ENCODE data around the gene EPS8. TPM values are rescaled to one million over a fixed set of nuclear protein-coding genes. Genes with fewer than 3 reads are reported as not detected.
A peak's percentile ranks its signal among the peaks of the same experiment; 100 is the strongest.

Gene EPS8
- polyA plus RNA-seq, 1 of the 3 experiments (the other 2 are of a cell fraction): 19.8 TPM

DNA sequence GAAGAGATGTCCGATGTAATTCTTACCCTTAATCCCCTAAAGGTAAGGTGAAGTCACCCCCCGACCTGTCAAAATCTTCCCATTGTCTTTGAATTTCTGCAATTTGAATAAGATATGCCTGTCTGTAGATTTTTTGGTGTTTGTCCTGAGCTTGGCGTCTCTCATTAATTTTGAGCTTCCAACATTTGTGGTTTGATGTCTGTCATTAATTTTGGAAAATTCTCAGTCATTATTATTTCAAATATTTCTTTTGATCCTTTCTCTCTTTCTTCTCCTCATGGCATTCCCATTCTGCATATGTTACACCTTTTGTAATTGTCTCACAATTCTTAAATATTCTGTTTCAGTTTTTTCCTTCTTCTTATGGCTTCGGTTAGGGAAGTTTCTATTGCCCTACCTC, 60.1 kb downstream of the EPS8 start (continued):
- TF ChIP-seq, protein P1, sequence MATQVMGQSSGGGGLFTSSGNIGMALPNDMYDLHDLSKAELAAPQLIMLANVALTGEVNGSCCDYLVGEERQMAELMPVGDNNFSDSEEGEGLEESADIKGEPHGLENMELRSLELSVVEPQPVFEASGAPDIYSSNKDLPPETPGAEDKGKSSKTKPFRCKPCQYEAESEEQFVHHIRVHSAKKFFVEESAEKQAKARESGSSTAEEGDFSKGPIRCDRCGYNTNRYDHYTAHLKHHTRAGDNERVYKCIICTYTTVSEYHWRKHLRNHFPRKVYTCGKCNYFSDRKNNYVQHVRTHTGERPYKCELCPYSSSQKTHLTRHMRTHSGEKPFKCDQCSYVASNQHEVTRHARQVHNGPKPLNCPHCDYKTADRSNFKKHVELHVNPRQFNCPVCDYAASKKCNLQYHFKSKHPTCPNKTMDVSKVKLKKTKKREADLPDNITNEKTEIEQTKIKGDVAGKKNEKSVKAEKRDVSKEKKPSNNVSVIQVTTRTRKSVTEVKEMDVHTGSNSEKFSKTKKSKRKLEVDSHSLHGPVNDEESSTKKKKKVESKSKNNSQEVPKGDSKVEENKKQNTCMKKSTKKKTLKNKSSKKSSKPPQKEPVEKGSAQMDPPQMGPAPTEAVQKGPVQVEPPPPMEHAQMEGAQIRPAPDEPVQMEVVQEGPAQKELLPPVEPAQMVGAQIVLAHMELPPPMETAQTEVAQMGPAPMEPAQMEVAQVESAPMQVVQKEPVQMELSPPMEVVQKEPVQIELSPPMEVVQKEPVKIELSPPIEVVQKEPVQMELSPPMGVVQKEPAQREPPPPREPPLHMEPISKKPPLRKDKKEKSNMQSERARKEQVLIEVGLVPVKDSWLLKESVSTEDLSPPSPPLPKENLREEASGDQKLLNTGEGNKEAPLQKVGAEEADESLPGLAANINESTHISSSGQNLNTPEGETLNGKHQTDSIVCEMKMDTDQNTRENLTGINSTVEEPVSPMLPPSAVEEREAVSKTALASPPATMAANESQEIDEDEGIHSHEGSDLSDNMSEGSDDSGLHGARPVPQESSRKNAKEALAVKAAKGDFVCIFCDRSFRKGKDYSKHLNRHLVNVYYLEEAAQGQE (IDR thresholded peaks at IDR 0.05; ENCODE audit: low read depth, low read length): no peak

- H3K27me3 ChIP-seq (ENCODE audit: insufficient read depth): no peaks in the 10 kb centered on the region
- 30% methylated on average over 5 of the region's 5 CpGs for WGBS (ENCODE audit: low lambda C conversion rate)
- H3K36me3 ChIP-seq (replicated peaks in 1 of 2; ENCODE audit: control insufficient read depth in 1 of 2, insufficient read depth in 2 of 2, low read length in 1 of 2): peaks cover 0 to 3% of the 10 kb centered on the region in 2 experiments
- H3K27ac ChIP-seq (ENCODE audit: low read depth in 2 of 2, low read length in 1 of 2): peak overlapping the region in 1 of 2 experiments; percentile 86; a peak in 2 of 4 replicates
- no peak overlapping the region for H2AFZ ChIP-seq (ENCODE audit: low read depth)
- H3K9me2 ChIP-seq: no peaks in the 10 kb centered on the region
- TF ChIP-seq, protein P2, sequence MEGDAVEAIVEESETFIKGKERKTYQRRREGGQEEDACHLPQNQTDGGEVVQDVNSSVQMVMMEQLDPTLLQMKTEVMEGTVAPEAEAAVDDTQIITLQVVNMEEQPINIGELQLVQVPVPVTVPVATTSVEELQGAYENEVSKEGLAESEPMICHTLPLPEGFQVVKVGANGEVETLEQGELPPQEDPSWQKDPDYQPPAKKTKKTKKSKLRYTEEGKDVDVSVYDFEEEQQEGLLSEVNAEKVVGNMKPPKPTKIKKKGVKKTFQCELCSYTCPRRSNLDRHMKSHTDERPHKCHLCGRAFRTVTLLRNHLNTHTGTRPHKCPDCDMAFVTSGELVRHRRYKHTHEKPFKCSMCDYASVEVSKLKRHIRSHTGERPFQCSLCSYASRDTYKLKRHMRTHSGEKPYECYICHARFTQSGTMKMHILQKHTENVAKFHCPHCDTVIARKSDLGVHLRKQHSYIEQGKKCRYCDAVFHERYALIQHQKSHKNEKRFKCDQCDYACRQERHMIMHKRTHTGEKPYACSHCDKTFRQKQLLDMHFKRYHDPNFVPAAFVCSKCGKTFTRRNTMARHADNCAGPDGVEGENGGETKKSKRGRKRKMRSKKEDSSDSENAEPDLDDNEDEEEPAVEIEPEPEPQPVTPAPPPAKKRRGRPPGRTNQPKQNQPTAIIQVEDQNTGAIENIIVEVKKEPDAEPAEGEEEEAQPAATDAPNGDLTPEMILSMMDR (IDR thresholded peaks at IDR 0.05): no peak
- TF ChIP-seq RFX5 (IDR thresholded peaks at IDR 0.05; ENCODE audit: low read length) (no peak), SIN3A (IDR thresholded peaks at IDR 0.05; ENCODE audit: borderline replicate concordance, low read depth, low read length) (no peak), SMC3 (IDR thresholded peaks at IDR 0.05; ENCODE audit: low read depth, low read length) (no peak), FOSL2 (IDR thresholded peaks at IDR 0.05; ENCODE audit: borderline replicate concordance, low read depth) (peak; percentile 31; the same call in 1 of the 2 replicates), JUND (IDR thresholded peaks at IDR 0.05) (no peak), NRF1 (IDR thresholded peaks at IDR 0.05; ENCODE audit: low read depth, low read length) (no peak), NFIC (IDR thresholded peaks at IDR 0.05; ENCODE audit: borderline replicate concordance) (peak; percentile 32; the same call in 1 of the 2 replicates), YY1 (IDR thresholded peaks at IDR 0.05; ENCODE audit: low read depth) (no peak; the same call in 1 of the 2 replicates), CHD2 (IDR thresholded peaks at IDR 0.05; ENCODE audit: low read length, partially characterized antibody) (no peak), TCF12 (IDR thresholded peaks at IDR 0.05) (0 out of 2 replicates have a peak, but pooled peaks have one; percentile 31), RCOR1 (IDR thresholded peaks at IDR 0.05; ENCODE audit: low read length) (no peak), ELF1 (IDR thresholded peaks at IDR 0.05) (no peak), EP300 (IDR thresholded peaks at IDR 0.05; ENCODE audit: borderline replicate concordance in 1 of 2, low read depth in 1 of 2, low read length in 1 of 2) (no peak), MAX (IDR thresholded peaks at IDR 0.05; ENCODE audit: low read depth) (no peak), RAD21 (IDR thresholded peaks at IDR 0.05; ENCODE audit: low read length) (no peak), MEF2A (IDR thresholded peaks at IDR 0.05; ENCODE audit: borderline replicate concordance, low read depth) (no peak)
- TF ChIP-seq, protein P1 (IDR thresholded peaks at IDR 0.05; ENCODE audit: low read depth, low read length): no peak
- TF ChIP-seq, protein P3, sequence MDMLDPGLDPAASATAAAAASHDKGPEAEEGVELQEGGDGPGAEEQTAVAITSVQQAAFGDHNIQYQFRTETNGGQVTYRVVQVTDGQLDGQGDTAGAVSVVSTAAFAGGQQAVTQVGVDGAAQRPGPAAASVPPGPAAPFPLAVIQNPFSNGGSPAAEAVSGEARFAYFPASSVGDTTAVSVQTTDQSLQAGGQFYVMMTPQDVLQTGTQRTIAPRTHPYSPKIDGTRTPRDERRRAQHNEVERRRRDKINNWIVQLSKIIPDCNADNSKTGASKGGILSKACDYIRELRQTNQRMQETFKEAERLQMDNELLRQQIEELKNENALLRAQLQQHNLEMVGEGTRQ (IDR thresholded peaks at IDR 0.05; ENCODE audit: borderline replicate concordance, low read depth, low read length): no peak
- H3K9ac ChIP-seq: peak overlapping the region; percentile 58
- peaks cover 79% of the 10 kb centered on the region for H3K79me2 ChIP-seq (ENCODE audit: insufficient read depth)
- DNase-seq: peak; percentile 1
- peak overlapping the region; percentile 22 for H3K4me2 ChIP-seq
- CTCF ChIA-PET: no interaction called here
- H4K20me1 ChIP-seq (ENCODE audit: insufficient read depth): no peaks in the 10 kb centered on the region
- peaks cover 21% of the 10 kb centered on the region for H3F3A ChIP-seq (replicated peaks; ENCODE audit: insufficient read depth)
- POLR2A ChIA-PET: no interaction called here
- H3K9me3 ChIP-seq: peaks cover 8% of the 10 kb centered on the region; the same call in 1 of the 2 replicates
- H3K4me3 ChIP-seq (ENCODE audit: low read depth in 2 of 2, low read length in 1 of 2): 0 out of 4 replicates have a peak overlapping the region, but pooled peaks of 1 of the 2 experiments have one; percentile 6
- peaks cover 0 to 21% of the 10 kb centered on the region in 2 experiments; a peak in 1 of 4 replicates for H3K4me1 ChIP-seq (ENCODE audit: control insufficient read depth in 1 of 2, insufficient read depth in 2 of 2, low read depth in 1 of 2, low read length in 1 of 2)
These were observed 61.0 kb downstream of the EPS8 start for GRCh38 chr12:15728118-15728598.

Measured in SK-N-SH (cell line).